HL-60 (cell line): ENCODE data around the gene CACNA1I.

Experiments used
- DNase-seq, 2 experiments: peaks; one replicate each; pipeline ENCODE4 v3.0.0-alpha.2; 2010 to 2020; ENCODE audit warnings: low read depth in 1 of 2, low spot score in 1 of 2
- H3K27ac ChIP-seq: fragments of 250-450 bp; sonication (Bioruptor Pico); replicated peaks from 2 replicates; pipeline ENCODE4 v1.5.1; 2020; ENCODE audit warnings: mild to moderate bottlenecking, moderate library complexity
- H3K27me3 ChIP-seq: fragments of 250-450 bp; sonication (Bioruptor Pico); 2 replicates; pipeline ENCODE4 v1.5.1; 2021; ENCODE audit warnings: mild to moderate bottlenecking, moderate library complexity; ENCODE audit not compliant: insufficient read depth, poor library complexity, severe bottlenecking
- H3K4me3 ChIP-seq: replicated peaks from 2 replicates; pipeline ENCODE4 v1.5.1; 2011; ENCODE audit warnings: mild to moderate bottlenecking, control low read depth, low read length; ENCODE audit not compliant: insufficient read depth
- CTCF ChIP-seq: IDR thresholded peaks from one replicate; pipeline ENCODE4 v1.5.1; 2011; ENCODE audit warnings: low read length, control low read depth, inconsistent platforms; ENCODE audit not compliant: insufficient read depth
- GABPA ChIP-seq: IDR thresholded peaks from 2 replicates; pipeline ENCODE4 v1.6.1; 2012; ENCODE audit warnings: low read depth
- POLR2AphosphoS5 ChIP-seq: IDR thresholded peaks from 2 replicates; pipeline ENCODE4 v1.6.1; 2012; ENCODE audit warnings: low read depth
- REST ChIP-seq: IDR thresholded peaks from 2 replicates; pipeline ENCODE4 v1.6.1; 2012; ENCODE audit warnings: low read depth; ENCODE audit not compliant: insufficient replicate concordance
- SPI1 ChIP-seq: IDR thresholded peaks from 2 replicates; pipeline ENCODE4 v1.6.1; 2012; ENCODE audit warnings: low read depth, mild to moderate bottlenecking, borderline replicate concordance

The CACNA1I gene

DNA sequence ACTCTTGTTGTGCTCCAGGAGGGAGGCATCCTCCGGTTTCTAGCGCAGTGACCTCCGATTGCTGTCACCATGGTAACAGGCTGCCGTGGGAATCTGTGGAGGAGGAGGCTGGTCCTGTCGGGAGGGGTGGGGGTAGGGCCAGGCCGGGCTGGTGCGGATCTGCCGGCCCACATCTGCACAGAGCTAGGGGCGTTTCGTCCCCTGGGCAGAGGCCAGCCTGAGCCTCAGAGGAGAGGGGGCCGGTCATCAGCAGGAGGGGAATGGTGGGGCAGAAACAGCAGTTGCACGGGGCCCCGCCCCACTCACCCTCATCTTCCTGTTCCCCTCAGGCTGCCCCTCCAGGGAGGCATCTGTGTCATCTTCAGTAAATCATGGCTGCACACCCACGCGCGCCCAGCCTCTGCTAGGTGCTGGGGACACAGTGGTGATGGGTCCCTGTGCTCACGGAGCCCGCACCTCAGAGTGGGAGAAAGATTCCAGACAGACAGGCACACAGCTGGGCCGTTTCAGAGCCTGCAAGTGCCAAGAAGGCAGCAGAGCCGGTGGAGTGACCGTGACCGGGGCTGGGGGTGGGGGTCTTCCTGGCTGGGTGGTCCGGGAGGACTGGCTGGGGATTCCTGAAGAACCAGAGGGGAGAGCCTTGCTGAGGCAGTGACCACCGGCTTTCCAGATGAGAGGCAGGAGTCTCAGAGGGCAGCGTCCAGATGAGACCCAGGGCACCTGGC lies 120.5 kb downstream of the CACNA1I start:
- Histone ChIP-seq H3K27ac (no peak overlapping the region), H3K4me3 (no peak overlapping the region), H3K27me3 (peaks cover 14% of the 10 kb centered on the region)
- no peak for DNase-seq
- TF ChIP-seq CTCF, result no peak
- TF ChIP-seq REST, result no peak
- no peak for TF ChIP-seq GABPA
- no peak for TF ChIP-seq SPI1
- TF ChIP-seq POLR2AphosphoS5, result no peak

- DNase-seq, result no peak
- Histone ChIP-seq H3K4me3 (no peak overlapping the region), H3K27ac (no peak overlapping the region), H3K27me3 (peaks cover 10% of the 10 kb centered on the region)
- TF ChIP-seq CTCF (no peak), REST (no peak), GABPA (no peak), POLR2AphosphoS5 (no peak), SPI1 (no peak)
Measured at GRCh38 chr22:39693943-39694500, 123.5 kb downstream of the CACNA1I start.

DNA sequence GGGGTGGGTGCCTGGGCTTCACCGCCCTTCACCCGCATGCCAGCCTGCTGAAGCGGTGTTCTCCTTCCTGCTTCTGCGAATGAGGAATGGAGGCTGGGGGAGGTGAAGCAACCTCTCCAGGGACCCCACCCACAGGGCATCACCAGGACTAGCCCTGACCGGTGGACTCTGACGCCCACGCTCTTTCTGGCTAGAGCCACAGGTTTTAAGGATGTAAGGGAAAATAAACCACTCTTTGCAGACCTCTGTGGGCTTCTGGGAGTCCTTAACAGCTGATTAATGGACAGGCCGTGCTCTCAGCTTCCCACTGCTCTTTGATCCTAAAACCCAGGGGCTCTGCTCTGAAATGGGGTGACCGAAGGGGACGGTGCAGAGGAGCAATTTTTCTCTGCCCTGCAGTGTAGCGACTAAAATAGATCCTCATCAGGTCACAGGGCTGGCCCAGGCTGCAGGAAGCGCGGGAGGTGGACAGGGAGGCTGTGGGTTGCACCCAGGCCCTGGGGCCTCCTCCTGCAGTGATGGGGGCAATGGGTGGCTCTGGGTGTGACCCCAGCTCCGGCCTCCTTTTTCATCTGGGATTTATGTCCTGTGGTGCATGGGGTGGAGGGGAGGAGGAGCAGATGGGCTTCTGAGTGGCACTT lies 127.4 kb downstream of the CACNA1I start:
- no peak for DNase-seq
- TF ChIP-seq CTCF (no peak), POLR2AphosphoS5 (no peak), SPI1 (no peak), GABPA (no peak), REST (no peak)
- H3K27me3 ChIP-seq, result peaks cover 4% of the 10 kb centered on the region
- H3K4me3 ChIP-seq, result no peak overlapping the region
- no peak overlapping the region for H3K27ac ChIP-seq
